ENCODE measurements around the gene SMAD9. TPM values are rescaled to one million over a fixed set of nuclear protein-coding genes. Genes with fewer than 3 reads are reported as not detected.

SMAD9 gene
- total and polyA plus RNA-seq, 2 of the 13 experiments (the other 11 are each of a cell fraction or from before 2014, with no cell fraction given) = 4.2 to 7.7 TPM

DNA sequence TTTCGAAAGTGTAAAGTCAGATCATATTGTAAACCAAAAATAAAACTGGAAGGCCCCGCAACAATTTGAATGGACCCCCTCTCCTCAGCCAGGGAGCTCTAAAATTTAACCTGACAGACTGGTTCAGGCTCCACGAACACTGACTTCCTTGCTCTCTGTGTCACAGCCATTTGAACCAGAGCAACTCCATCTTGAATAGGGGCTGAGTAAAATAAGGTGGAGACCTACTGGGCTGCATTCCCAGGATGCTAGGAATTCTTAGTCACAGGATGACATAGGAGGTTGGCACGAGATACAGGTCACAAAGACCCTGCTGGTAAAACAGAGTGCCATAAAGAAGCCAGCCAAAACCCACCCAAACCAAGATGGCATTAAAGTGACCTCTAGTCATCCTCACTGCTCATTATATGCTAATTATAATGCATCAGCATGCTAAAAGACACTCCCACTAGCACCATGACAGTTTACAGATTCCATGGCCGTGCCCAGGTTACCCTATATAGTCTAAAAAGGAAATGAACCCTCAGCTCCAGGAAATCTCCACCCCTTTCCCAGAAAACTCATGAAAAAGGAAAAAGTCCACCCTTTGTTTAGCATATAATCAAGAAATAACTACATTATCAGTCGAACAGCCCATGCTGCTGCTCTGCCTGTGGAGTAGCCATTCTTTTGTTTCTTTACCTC, 57.9 kb downstream of the SMAD9 start:
- no peak for FAIRE-seq

More for the DNA sequence above, 57.9 kb downstream of the SMAD9 start:
- ChIA-PET CTCF (ENCODE audit: low intra/inter-chr PET ratio, low total read pairs) (no interaction called here), POLR2A (no interaction called here)
- intact Hi-C loops (cut with micrococcal nuclease; ENCODE audit: unreplicated experiment) = no loop called here
- H3K27me3 ChIP-seq (ENCODE audit: control insufficient read depth in 1 of 2, insufficient read depth in 2 of 2, low read length in 2 of 2) = no peaks in the 10 kb centered on the region
- H3K27ac ChIP-seq (ENCODE audit: extremely low read length, insufficient read depth, low read length) = no peak overlapping the region
- H3K36me3 ChIP-seq (replicated peaks in 1 of 2; ENCODE audit: control insufficient read depth in 1 of 2, insufficient read depth in 2 of 2, low read length in 2 of 2) = peaks cover 3 to 33% of the 10 kb centered on the region in 2 experiments; a peak in 4 of 5 replicates
- peaks cover 19% of the 10 kb centered on the region for H3K4me1 ChIP-seq (ENCODE audit: insufficient read depth, low read length)
- no peaks in the 10 kb centered on the region for H3K9me3 ChIP-seq (ENCODE audit: low read length)
- BruUV-seq (replicated peaks) = no TSS peak
- no peak overlapping the region for H3K4me3 ChIP-seq (replicated peaks in 1 of 3; ENCODE audit: insufficient read depth in 1 of 3, low read depth in 2 of 3, low read length in 3 of 3)
- no peak overlapping the region for H3K4me2 ChIP-seq (ENCODE audit: low read depth, low read length)
- H3K79me2 ChIP-seq (ENCODE audit: insufficient read depth, low read length) = no peaks in the 10 kb centered on the region
- DNase-seq (ENCODE audit: low spot score) (no peak), ATAC-seq (no peak)
- TF ChIP-seq ZBTB25 (CRISPR knock-in tag; IDR thresholded peaks at IDR 0.05) (no peak), MYPOP (CRISPR knock-in tag; IDR thresholded peaks at IDR 0.05) (no peak), ZBTB34 (CRISPR knock-in tag; IDR thresholded peaks at IDR 0.05) (no peak), MAFK (conservative IDR thresholded peaks at IDR 0.05 in 1 of 2, IDR thresholded peaks at IDR 0.05 in 1 of 2; ENCODE audit: low read length in 2 of 2) (no peak), ZNF260 (CRISPR knock-in tag; IDR thresholded peaks at IDR 0.05; ENCODE audit: borderline replicate concordance, low read depth) (no peak), TSC22D2 (CRISPR knock-in tag; IDR thresholded peaks at IDR 0.05; ENCODE audit: borderline replicate concordance) (no peak), HNRNPL (IDR thresholded peaks at IDR 0.05; ENCODE audit: low read depth, low read length) (no peak), ZC3H13 (CRISPR knock-in tag; IDR thresholded peaks at IDR 0.05) (no peak), ZSCAN22 (CRISPR knock-in tag; IDR thresholded peaks at IDR 0.05) (no peak)
- no peaks in the 10 kb centered on the region for H4K20me1 ChIP-seq (ENCODE audit: insufficient read depth, low read length)
- H2AFZ ChIP-seq (ENCODE audit: low read length) = no peak overlapping the region
- no peak overlapping the region for H3K9ac ChIP-seq (ENCODE audit: insufficient read depth, low read depth, low read length)
- in situ Hi-C loops (cut with HindIII; ENCODE audit: extremely low pct_ligation_motif_present, low pct_unique_long_range_greater_than_20kb) = no loop called here
- WGBS (ENCODE audit: low lambda C conversion rate) = 92% methylated on average over 6 of the region's 6 CpGs

Measured in HepG2 (cell line).